Measurements from ENCODE around the gene FAM47C. TPM values are rescaled to one million over a fixed set of nuclear protein-coding genes. Genes with fewer than 3 reads are reported as not detected.

FAM47C gene
- total RNA-seq, 1 donor from 2014 or later, result not detected

GRCh38 chrX:37060999-37061398 lies 52.8 kb downstream of the FAM47C start:
- no peak for DNase-seq (ENCODE audit: low spot score)
- intact Hi-C loops (cut with DNase I), result no loop called here
- no peak for ATAC-seq

All from sciatic nerve (tissue), 2 donors.